ENCODE data around the gene PES1.

DNA sequence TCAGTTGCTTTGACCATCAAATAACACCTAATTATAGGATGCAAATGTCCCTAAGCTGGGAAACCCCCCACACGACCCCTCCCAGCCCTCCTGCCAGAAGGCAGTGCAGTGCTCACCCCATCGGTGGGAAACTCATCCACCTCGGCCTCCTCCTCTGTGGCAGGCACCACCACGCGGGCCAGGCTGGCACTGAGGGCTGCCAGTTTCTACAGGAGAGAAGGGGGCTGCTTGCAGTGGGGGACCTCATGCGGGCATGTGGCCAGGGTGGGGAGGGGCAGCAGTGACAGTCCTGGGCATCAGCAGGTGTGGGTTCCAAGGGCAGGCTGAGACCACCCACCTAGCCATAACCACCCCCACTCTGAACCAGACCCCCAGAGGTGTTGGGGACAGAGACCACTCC, 10.8 kb downstream of the PES1 start:
- TF ChIP-seq, protein P1, sequence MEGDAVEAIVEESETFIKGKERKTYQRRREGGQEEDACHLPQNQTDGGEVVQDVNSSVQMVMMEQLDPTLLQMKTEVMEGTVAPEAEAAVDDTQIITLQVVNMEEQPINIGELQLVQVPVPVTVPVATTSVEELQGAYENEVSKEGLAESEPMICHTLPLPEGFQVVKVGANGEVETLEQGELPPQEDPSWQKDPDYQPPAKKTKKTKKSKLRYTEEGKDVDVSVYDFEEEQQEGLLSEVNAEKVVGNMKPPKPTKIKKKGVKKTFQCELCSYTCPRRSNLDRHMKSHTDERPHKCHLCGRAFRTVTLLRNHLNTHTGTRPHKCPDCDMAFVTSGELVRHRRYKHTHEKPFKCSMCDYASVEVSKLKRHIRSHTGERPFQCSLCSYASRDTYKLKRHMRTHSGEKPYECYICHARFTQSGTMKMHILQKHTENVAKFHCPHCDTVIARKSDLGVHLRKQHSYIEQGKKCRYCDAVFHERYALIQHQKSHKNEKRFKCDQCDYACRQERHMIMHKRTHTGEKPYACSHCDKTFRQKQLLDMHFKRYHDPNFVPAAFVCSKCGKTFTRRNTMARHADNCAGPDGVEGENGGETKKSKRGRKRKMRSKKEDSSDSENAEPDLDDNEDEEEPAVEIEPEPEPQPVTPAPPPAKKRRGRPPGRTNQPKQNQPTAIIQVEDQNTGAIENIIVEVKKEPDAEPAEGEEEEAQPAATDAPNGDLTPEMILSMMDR (IDR thresholded peaks at IDR 0.05), result no peak
- no peak for TF ChIP-seq POLR2A (IDR thresholded peaks at IDR 0.05)
